A549 (cell line): Measurements from ENCODE around the gene TIPARP.

ENCODE experiments used
- BHLHE40 ChIP-seq: IDR thresholded peaks from 2 replicates; pipeline ENCODE4 v1.6.1; 2012; ENCODE audit warnings: low read depth, low read length, inconsistent platforms
- EP300 ChIP-seq, 2 experiments: fragments of >200 bp; sonication (Bioruptor Twin); formaldehyde crosslinking; IDR thresholded peaks; 2 replicates in 1 of 2; 3 replicates in 1 of 2; pipeline ENCODE4 v1.6.1; 2016 to 2017
- ESRRA ChIP-seq: fragments of 150-350 bp; IDR thresholded peaks from 2 replicates; pipeline ENCODE4 v1.6.1; 2014; ENCODE audit warnings: mild to moderate bottlenecking, low read length, borderline replicate concordance
- GATA3 ChIP-seq: IDR thresholded peaks from 2 replicates; pipeline ENCODE4 v1.6.1; 2012; ENCODE audit warnings: borderline replicate concordance
- JUN ChIP-seq, 2 experiments: fragments of >200 bp; sonication (Bioruptor Twin); formaldehyde crosslinking; IDR thresholded peaks; 2 replicates in 1 of 2; 3 replicates in 1 of 2; pipeline ENCODE4 v1.6.1; 2016 to 2017
- JUNB ChIP-seq: fragments of >200 bp; sonication (Bioruptor Twin); formaldehyde crosslinking; IDR thresholded peaks from 2 replicates; pipeline ENCODE4 v1.6.1; 2016
- MAZ ChIP-seq: fragments of 150-350 bp; IDR thresholded peaks from 2 replicates; pipeline ENCODE4 v1.6.1; 2014; ENCODE audit warnings: antibody characterized with exemption, low read depth, low read length, borderline replicate concordance
- PHF8 ChIP-seq: fragments of 200-600 bp; sonication (generic); IDR thresholded peaks from 2 replicates; pipeline ENCODE4 v1.6.1; 2016; ENCODE audit warnings: low read depth, mild to moderate bottlenecking, antibody characterized with exemption, moderate library complexity, borderline replicate concordance
- POLR2A ChIP-seq: IDR thresholded peaks from 2 replicates; pipeline ENCODE4 v1.6.1; 2012; ENCODE audit warnings: mild to moderate bottlenecking, low read length
- RCOR1 ChIP-seq: fragments of 150-350 bp; IDR thresholded peaks from 2 replicates; pipeline ENCODE4 v1.6.1; 2014; ENCODE audit warnings: antibody characterized with exemption, low read length, low read depth
- RFX5 ChIP-seq: fragments of 450-650 bp; IDR thresholded peaks from 2 replicates; pipeline ENCODE4 v1.7.1; 2014; ENCODE audit warnings: antibody characterized with exemption, mild to moderate bottlenecking, moderate library complexity
- ZFP36 ChIP-seq: fragments of 450-650 bp; IDR thresholded peaks from 2 replicates; pipeline ENCODE4 v1.6.1; 2014; ENCODE audit warnings: borderline replicate concordance; ENCODE audit not compliant: partially characterized antibody
- TF ChIP-seq, protein P1 (sequence below): fragments of >200 bp; sonication (Bioruptor Twin); formaldehyde crosslinking; IDR thresholded peaks from 3 replicates; pipeline ENCODE4 v1.5.1; 2016
- TF ChIP-seq, protein P2 (sequence below): fragments of 150-350 bp; IDR thresholded peaks from 2 replicates; pipeline ENCODE4 v1.6.1; 2014; ENCODE audit warnings: low read depth, mild to moderate bottlenecking, low read length

DNA sequence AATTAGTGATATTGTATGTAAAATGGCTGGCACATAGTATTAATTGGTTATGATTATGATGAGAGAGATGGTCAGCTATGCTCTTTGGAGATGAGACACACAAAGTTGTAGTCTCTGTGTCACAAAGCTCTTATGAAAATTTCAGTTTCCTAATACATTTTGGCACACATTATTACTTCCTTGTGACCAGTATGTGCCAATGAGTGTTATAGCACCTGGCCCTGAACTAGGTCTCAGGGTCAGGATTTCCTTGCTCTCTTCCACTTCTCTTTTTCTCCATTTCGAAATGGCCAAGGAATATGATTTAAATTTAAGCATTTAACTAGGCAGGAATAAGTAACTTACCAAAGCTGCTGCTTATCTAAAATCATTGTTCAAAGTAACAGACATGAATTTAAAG is 28.0 kb downstream of the TIPARP start:
- TF ChIP-seq RFX5 (no peak), POLR2A (no peak), GATA3 (no peak), JUN (IDR thresholded peaks at IDR 0.05) (no peak), RCOR1 (no peak), ESRRA (no peak), EP300 (IDR thresholded peaks at IDR 0.05) (no peak), MAZ (no peak), PHF8 (no peak), JUNB (no peak), ZFP36 (no peak), BHLHE40 (no peak)
- TF ChIP-seq, protein P1, sequence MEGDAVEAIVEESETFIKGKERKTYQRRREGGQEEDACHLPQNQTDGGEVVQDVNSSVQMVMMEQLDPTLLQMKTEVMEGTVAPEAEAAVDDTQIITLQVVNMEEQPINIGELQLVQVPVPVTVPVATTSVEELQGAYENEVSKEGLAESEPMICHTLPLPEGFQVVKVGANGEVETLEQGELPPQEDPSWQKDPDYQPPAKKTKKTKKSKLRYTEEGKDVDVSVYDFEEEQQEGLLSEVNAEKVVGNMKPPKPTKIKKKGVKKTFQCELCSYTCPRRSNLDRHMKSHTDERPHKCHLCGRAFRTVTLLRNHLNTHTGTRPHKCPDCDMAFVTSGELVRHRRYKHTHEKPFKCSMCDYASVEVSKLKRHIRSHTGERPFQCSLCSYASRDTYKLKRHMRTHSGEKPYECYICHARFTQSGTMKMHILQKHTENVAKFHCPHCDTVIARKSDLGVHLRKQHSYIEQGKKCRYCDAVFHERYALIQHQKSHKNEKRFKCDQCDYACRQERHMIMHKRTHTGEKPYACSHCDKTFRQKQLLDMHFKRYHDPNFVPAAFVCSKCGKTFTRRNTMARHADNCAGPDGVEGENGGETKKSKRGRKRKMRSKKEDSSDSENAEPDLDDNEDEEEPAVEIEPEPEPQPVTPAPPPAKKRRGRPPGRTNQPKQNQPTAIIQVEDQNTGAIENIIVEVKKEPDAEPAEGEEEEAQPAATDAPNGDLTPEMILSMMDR, result no peak
- TF ChIP-seq, protein P2, sequence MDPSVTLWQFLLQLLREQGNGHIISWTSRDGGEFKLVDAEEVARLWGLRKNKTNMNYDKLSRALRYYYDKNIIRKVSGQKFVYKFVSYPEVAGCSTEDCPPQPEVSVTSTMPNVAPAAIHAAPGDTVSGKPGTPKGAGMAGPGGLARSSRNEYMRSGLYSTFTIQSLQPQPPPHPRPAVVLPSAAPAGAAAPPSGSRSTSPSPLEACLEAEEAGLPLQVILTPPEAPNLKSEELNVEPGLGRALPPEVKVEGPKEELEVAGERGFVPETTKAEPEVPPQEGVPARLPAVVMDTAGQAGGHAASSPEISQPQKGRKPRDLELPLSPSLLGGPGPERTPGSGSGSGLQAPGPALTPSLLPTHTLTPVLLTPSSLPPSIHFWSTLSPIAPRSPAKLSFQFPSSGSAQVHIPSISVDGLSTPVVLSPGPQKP, result no peak
